NCI-H187 treated with DMSO at 0.1 percent for 48 hours (cell line): ENCODE measurements around the gene ROCK2.

ENCODE experiments used
- DNase-seq: peaks from one replicate; lab custom pipeline; 2025; lab: John Stamatoyannopoulos, UW

The ROCK2 gene

GRCh38 chr2:11344342-11344955, at the start of gene ROCK2:
ROCK2 (minus strand) TSS chr2:11344636; CDS start chr2:11344136, 500 bp downstream.
- peak; percentile 57 for DNase-seq

- DNase-seq: no peak
These were observed 49.3 kb upstream of the ROCK2 start for GRCh38 chr2:11393711-11394236.

GRCh38 chr2:11391942-11392266, 47.5 kb upstream of the ROCK2 start:
- no peak for DNase-seq

DNA sequence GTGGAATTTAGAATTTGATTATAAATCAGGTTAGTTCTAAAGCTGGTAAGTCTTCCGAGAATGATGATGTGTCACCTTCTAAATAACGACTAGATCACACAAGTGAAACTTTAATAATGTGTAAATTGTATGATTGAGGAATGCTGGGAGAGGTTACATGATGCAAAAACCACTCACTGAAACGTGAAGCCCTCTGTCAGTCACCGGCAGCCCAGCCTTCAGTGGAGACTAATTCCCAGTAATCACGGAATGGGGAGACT, 45.9 kb upstream of the ROCK2 start:
- DNase-seq: no peak

- DNase-seq: no peak
These were observed 45.3 kb upstream of the ROCK2 start for GRCh38 chr2:11389551-11390398.

DNA sequence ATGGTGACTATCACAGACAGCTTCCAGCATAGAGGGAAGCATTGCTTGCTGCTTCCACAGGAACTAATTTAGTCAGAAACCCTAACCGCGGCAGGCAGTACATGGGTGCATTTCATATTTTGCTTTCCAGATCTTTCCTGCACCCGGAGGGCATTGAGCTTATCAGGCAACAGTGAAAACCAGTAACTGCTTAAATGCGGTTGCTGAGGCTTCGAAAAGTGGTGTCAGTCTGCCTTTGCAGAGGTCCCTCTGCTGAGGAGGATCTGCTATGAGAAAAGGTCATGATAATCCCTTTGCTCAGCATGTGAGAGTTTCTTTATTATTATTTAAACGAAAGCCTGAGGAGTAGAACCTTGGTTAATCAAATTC, 44.6 kb upstream of the ROCK2 start:
- no peak for DNase-seq

DNA sequence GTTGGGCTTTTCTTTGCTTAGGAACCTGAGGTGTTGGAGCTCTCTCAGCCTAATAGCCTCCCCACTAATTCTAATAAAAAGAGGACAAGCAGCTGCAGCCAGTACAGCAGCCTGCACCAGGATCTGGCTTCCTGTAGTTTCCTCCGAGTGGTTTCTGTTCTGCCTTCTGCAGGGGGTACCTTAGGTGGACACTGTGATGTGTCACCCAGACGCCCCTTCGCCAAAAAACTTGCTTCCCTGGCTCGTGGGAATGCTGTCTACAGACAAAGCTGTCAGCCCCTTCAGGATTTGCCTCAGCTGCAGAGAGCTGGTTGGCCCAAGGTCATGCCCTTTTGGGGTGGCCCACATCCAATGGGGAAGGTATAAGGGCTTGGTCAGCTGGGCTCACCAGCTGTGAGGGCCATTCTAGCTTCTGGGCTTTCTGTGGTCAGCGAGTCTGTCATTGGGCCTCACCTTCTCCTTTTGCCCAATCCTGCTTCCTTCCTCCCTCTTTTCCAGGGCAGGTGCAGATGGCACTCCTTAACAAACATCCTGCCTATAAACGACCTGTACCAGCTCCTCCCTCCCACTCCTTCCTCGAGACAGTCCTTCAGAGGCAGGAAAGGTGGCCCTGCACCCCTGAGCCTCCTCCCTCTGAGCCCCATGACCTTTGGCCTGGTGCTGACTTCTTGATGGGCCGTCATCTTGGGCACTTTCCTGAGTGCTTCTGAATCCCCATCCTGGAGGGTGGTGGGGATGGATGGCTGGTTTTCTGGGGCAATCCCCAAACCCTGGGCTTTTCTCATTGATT, 44.0 kb upstream of the ROCK2 start:
- DNase-seq: no peak

- DNase-seq: no peak
These were observed 43.4 kb upstream of the ROCK2 start for GRCh38 chr2:11387843-11388242.

DNA sequence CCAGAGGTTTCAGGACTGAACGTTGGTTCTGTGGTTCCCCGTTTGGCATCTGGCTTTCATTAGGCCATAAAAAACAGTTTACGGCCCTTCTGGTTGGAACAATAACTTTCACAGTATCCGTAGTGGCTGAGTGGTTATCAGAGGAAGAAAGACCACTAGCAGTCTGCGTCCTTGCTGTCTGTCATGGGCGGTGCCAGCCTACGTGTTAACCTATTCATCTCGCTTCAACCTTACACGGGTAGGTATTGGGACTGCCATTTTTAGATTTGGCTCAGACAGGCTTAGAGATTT, 42.6 kb upstream of the ROCK2 start:
- no peak for DNase-seq

DNA sequence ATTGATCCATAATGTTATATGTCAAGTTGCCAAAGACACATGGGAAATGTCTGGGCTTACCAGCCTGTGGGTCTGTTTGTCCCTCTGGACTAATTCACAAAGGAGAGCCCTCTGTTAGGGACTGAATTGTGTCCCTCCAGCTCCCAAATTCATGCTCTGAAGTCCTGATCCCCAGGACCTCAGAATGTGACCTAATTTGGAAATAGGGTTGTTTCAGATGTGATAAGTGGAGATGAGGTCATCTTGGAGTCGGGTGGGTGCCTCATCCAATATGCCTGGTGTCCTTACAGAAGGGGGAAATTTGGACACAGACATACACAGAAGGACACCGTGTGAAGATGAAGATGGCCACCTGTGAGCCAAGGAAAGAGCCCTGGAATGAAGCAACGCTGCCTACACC, 41.4 kb upstream of the ROCK2 start:
- DNase-seq: no peak

- no peak for DNase-seq
These were observed 40.8 kb upstream of the ROCK2 start for GRCh38 chr2:11385216-11385615.

DNA sequence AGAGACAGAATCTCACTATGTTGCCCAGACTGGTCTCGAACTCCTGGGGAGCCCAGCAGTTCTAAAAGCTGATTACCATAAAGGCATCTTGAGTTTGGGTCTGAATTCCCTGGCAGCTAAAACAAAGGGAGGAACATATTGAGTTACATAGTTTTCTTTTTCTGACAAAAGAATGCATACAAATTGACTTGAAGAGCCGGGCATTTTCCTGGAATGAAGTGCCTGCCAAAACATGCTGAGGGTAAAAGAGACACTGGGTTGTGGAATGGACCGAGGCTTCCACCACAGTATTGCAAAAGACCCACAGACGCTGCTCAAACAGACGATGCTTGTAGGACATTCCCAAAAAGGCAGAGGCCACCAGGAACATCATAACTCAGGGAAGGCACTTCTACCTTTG, 35.1 kb upstream of the ROCK2 start:
- DNase-seq: no peak

- no peak for DNase-seq
These were observed 33.6 kb upstream of the ROCK2 start for GRCh38 chr2:11377928-11378545.

DNA sequence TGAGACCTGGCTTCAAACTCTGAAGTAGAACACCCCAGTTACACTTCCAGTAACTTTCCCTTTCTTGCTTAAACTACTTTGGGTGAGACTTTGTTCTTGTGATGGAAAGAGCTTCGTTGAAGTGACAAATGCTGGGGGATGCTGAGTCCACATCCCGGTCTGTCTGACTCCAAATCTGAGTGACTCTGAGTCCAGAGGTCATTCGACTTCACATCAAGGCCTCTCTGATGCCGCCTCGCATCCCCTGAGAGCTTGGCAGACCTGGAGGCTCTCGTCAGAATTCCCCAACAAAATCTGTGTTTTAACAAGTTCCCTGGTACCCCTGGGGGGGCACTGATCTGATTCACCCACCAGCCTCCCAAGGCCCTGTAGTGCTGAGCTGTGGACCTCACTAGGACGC, 31.6 kb upstream of the ROCK2 start:
- DNase-seq: no peak

- no peak for DNase-seq
These were observed 31.2 kb upstream of the ROCK2 start for GRCh38 chr2:11375689-11376027.

DNA sequence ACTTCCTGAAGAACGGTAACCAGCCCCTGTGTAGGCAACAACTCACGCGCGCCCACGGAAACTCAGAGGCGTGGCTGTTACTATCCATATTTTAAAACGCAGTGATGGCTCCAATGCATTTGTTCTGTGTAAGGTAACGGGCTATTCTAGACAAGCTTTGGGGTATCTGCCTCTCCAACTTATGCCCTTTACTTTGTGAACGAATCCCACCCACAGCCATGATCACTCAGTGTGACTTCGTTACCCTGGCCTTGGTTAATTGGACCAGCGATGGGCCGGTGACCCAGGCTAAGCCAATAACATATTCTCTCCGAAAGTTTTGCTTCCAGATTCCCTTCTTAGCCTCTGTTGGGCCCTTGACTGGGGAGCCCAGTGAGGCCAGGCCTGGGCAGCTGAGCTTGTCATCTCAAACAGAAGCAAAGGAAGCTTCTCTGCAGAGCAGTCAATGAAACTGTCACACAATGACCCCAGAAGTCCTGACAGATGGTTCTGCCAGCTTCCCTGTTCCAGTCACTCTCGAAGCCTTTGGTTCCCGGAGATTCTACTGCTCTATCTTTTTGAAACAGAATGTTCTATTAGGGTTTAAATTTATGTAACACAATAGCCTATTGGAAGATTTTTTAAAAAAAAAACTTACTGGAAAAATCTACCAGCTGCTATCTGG, 30.7 kb upstream of the ROCK2 start:
- DNase-seq: no peak

DNA sequence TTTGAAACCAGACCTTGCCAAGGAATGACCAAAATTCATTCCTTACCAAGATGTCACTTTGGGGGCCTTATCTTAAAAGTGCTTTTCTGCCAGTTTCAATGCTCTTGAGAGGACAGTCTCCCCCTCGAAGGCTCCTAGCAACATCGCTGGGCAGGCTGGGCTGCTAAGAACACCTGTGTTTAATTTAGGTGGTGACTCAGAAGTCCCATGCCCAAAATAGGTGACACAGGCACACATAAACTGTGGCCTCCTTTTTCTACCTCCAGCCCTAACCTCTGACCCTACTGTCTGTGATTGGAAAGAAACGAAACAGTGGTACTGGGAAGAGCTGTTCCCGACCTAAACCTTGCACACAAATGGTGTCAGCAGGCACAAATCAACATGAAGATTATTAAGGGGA, 28.7 kb upstream of the ROCK2 start:
- no peak for DNase-seq

DNA sequence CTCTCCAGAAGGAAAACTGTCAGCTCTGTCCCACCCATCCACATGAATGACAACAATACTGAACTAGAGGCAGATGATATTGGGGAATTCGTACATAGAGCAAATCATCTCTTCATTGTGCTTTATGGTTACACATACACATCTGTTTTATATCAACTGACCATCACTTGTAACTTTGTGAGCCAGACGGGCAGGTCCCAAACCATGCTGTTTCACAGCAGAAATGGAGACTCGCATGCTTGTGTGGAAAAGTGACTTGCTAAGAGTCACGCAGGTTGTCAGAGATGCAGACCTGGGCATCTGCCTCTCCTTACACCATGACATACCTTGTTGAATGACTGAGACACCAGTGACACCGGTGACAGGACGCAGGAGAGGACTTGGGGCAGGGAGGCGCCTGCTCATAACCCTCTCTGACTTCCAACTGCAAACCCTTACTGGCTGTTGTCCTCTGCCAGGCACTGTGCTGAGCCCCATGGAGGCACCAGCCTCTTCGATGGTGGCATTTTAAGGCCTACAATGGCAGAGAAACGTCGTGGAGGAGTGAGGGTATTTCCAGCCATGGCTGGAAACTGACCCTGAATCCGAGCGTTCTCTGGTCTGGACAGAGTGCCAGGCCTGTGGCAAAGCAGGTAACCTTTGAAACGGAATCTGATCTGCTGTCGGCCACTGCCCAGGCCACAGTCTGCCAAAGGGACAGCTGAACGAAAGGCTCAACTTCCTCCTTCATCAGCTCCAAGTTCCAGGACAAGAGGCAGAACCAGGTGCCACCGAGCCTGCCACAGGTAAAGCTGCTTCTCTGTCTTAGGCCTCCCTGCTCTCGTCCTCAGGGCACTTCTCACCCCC, 26.9 kb upstream of the ROCK2 start:
- no peak for DNase-seq

- DNase-seq: no peak
These were observed 26.1 kb upstream of the ROCK2 start for GRCh38 chr2:11370377-11371091.

DNA sequence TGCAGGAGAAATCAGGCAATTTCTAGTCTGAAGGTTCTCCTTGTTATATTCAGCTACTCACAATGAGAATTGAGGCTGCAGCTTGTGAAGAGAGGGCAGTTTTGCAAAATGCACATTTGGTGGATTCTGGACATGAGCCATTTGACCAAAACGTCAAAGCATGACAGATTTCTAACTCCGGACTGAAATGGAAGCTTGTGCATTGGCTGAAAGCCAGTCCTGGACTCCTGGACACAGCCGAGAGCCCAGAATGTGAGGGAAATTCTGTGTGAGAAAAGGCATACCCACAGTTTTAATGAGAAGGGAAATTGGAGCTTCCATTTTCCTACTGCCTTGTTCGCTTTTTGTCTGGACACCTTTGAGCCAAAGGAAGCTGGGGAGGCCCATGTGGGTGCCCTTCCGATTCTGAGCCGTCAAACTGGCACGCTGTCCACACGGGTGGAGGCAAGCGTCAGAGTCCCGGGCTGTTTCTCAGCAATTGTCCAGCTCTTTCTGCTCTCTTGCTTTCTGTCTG, 23.7 kb upstream of the ROCK2 start:
- no peak for DNase-seq
